ENCODE data around the gene L3MBTL4. TPM values are rescaled to one million over a fixed set of nuclear protein-coding genes. Genes with fewer than 3 reads are reported as not detected.

Gene L3MBTL4
- total RNA-seq, 1 donor from 2014 or later = 17.5 TPM

- no peak overlapping the region for H3K27ac Mint-ChIP-seq
- peaks cover 31% of the 10 kb centered on the region for H3K9me3 Mint-ChIP-seq
- no peak for DNase-seq (ENCODE audit: low spot score in 2 of 2, unreplicated experiment in 2 of 2)
- H3K4me3 Mint-ChIP-seq = no peak overlapping the region
- H3K36me3 Mint-ChIP-seq = peaks cover 4% of the 10 kb centered on the region
- no peak for TF ChIP-seq CTCF (IDR thresholded peaks at IDR 0.05; ENCODE audit: unreplicated experiment)
- H3K4me1 Mint-ChIP-seq = peaks cover 8% of the 10 kb centered on the region
- no peaks in the 10 kb centered on the region for H3K27me3 Mint-ChIP-seq (ENCODE audit: low read depth)
These were observed 39.7 kb downstream of the L3MBTL4 start for GRCh38 chr18:6374935-6375529.

- Mint-ChIP-seq H3K27me3 (ENCODE audit: low read depth) (no peaks in the 10 kb centered on the region), H3K4me1 (peaks cover 8% of the 10 kb centered on the region), H3K27ac (no peak overlapping the region), H3K9me3 (peaks cover 25% of the 10 kb centered on the region), H3K4me3 (no peak overlapping the region), H3K36me3 (peaks cover 2% of the 10 kb centered on the region)
- no peak for TF ChIP-seq CTCF (IDR thresholded peaks at IDR 0.05; ENCODE audit: unreplicated experiment)
- DNase-seq (ENCODE audit: low spot score in 2 of 2, unreplicated experiment in 2 of 2) = no peak
These were observed 40.4 kb downstream of the L3MBTL4 start for GRCh38 chr18:6374340-6374739.

- DNase-seq (ENCODE audit: low spot score in 2 of 2, unreplicated experiment in 2 of 2) = no peak
- no peak for TF ChIP-seq CTCF (IDR thresholded peaks at IDR 0.05; ENCODE audit: unreplicated experiment)
These were observed 41.5 kb downstream of the L3MBTL4 start for GRCh38 chr18:6373187-6373586.

GRCh38 chr18:6370886-6371635, 43.6 kb downstream of the L3MBTL4 start:
- Mint-ChIP-seq H3K9me3 (peaks cover 8% of the 10 kb centered on the region), H3K4me3 (no peak overlapping the region), H3K27me3 (ENCODE audit: low read depth) (no peaks in the 10 kb centered on the region), H3K4me1 (peaks cover 9% of the 10 kb centered on the region), H3K36me3 (no peaks in the 10 kb centered on the region), H3K27ac (no peak overlapping the region)
- no peak for DNase-seq (ENCODE audit: low spot score in 2 of 2, unreplicated experiment in 2 of 2)
- no peak for TF ChIP-seq CTCF (IDR thresholded peaks at IDR 0.05; ENCODE audit: unreplicated experiment)

More at GRCh38 chr18:6373187-6373586, 41.5 kb downstream of the L3MBTL4 start:
- peaks cover 13% of the 10 kb centered on the region for H3K9me3 Mint-ChIP-seq
- H3K36me3 Mint-ChIP-seq = peaks cover 2% of the 10 kb centered on the region
- no peak overlapping the region for H3K4me3 Mint-ChIP-seq
- H3K4me1 Mint-ChIP-seq = peaks cover 8% of the 10 kb centered on the region
- no peaks in the 10 kb centered on the region for H3K27me3 Mint-ChIP-seq (ENCODE audit: low read depth)
- H3K27ac Mint-ChIP-seq = peak overlapping the region; percentile 1

- Mint-ChIP-seq H3K27ac (no peak overlapping the region), H3K36me3 (no peaks in the 10 kb centered on the region), H3K27me3 (ENCODE audit: low read depth) (no peaks in the 10 kb centered on the region), H3K4me1 (peaks cover 14% of the 10 kb centered on the region), H3K4me3 (no peak overlapping the region), H3K9me3 (peaks cover 8% of the 10 kb centered on the region)
- no peak for TF ChIP-seq CTCF (IDR thresholded peaks at IDR 0.05; ENCODE audit: unreplicated experiment)
- no peak for DNase-seq (ENCODE audit: low spot score in 2 of 2, unreplicated experiment in 2 of 2)
These were observed 44.3 kb downstream of the L3MBTL4 start for GRCh38 chr18:6370410-6370809.
